Right lobe of liver (tissue), 6 donors: ENCODE results near the gene IDUA. TPM values are rescaled to one million over a fixed set of nuclear protein-coding genes. Genes with fewer than 3 reads are reported as not detected.

Experiments used
- ATAC-seq, 4 donors: fragments of 200-7000 bp; cut with Tn5 transposase; one replicate each; pipeline ENCODE4 v1.9.1; 2020; ENCODE audit warnings: mild to moderate bottlenecking in 4 of 4, moderate library complexity in 4 of 4
- DNase-seq, 3 donors: peaks; one replicate each; pipeline ENCODE4 v3.0.0-alpha.2; 2020
- H3K27ac ChIP-seq, 3 donors: fragments of 200-600 bp; one replicate each; pipeline ENCODE4 v1.8.0; 2022
- H3K27me3 ChIP-seq, 2 donors: fragments of 200-600 bp; one replicate each; pipeline ENCODE4 v1.8.0; 2022
- H3K36me3 ChIP-seq, 4 donors: fragments of 200-600 bp; sonication (generic) in 1 of 4; one replicate each; pipeline versions ENCODE4 v1.5.1 to v1.8.0; 2017 to 2022; ENCODE audit warnings: control low read depth in 1 of 4
- H3K4me1 ChIP-seq, 4 donors: fragments of 200-600 bp; sonication (generic) in 1 of 4; one replicate each; pipeline versions ENCODE4 v1.5.1 to v1.8.0; 2017 to 2022; ENCODE audit warnings: control low read depth in 1 of 4
- H3K4me3 ChIP-seq, 3 donors: fragments of 200-600 bp; one replicate each; pipeline ENCODE4 v1.8.0; 2022
- H3K9me3 ChIP-seq, 4 donors: fragments of 200-600 bp; sonication (generic) in 1 of 4; one replicate each; pipeline versions ENCODE4 v1.5.1 to v1.8.0; 2017 to 2022; ENCODE audit warnings: control low read depth in 1 of 4
- CTCF ChIP-seq, 4 donors: fragments of 200-600 bp in 3 of 4; fragments of 450-650 bp in 1 of 4; IDR thresholded peaks; one replicate each; pipeline versions ENCODE4 v1.5.1 to v1.8.0; 2016 to 2022; ENCODE audit warnings: antibody characterized with exemption in 4 of 4, mild to moderate bottlenecking in 2 of 4
- POLR2A ChIP-seq: fragments of 450-650 bp; IDR thresholded peaks from one replicate; pipeline ENCODE4 v1.6.1; 2017; ENCODE audit warnings: antibody characterized with exemption, mild to moderate bottlenecking
- WGBS: methylation state at CpG from one replicate; pipeline ENCODE4 v1.1.6; 2018; ENCODE audit warnings: low coverage, low lambda C conversion rate; ENCODE audit not compliant: insufficient coverage; ENCODE audit errors: missing lambda C conversion rate; 5-methylcytosine and 5-hydroxymethylcytosine counted together
- intact Hi-C, 2 donors: fragments of 100-400 bp; cut with DNase I; formaldehyde crosslinking; loops; one replicate each; pipeline versions ENCODE4 v1.11.2 to v1.14.1; 2022
- total RNA-seq, 6 experiments: library from RNA; depleted of rRNA in 2 of 6; stranded (reverse); fragments of >200 nt in 2 of 6; fragmentation: NEBNext Ultra II Directional in 3 of 6; extraction: Animal tissue kit (Norgen Biotek cat#: 25700) in 3 of 6; gene quantifications; one replicate each; pipeline versions ENCODE4 v1.1.0 to v1.2.4, GENCODE V29; 2016 to 2023
- donor health status: DM: no; HTN: yes; CAD: no.
- donor health status: DM: no; HTN: no; CAD: no.
- donor health status: DM: no; HTN: no; CAD: no.
- donor health status: DM: no; HTN: yes; CAD: no.
- donor health status: DM: no; HTN: yes; CAD: no.

IDUA gene
- total RNA-seq, 6 experiments from 2014 or later = 4.7 to 15.1 (median 11.0) TPM

- 24% methylated on average over 5 of the region's 36 CpGs for WGBS
- Histone ChIP-seq H3K27me3 (no peaks in the 10 kb centered on the region), H3K4me3 (no peak overlapping the region), H3K36me3 (no peaks in the 10 kb centered on the region), H3K27ac (no peak overlapping the region), H3K4me1 (no peaks in the 10 kb centered on the region), H3K9me3 (no peaks in the 10 kb centered on the region)
- no peak for TF ChIP-seq POLR2A
- TF ChIP-seq CTCF (IDR thresholded peaks at IDR 0.05) = no peak
- no peak for ATAC-seq
- intact Hi-C loops = no loop called here
- DNase-seq = no peak
Observed at GRCh38 chr4:1041147-1041935, 54.5 kb downstream of the IDUA start.

- intact Hi-C loops = no loop called here
Observed at GRCh38 chr4:1041936-1042330, 55.1 kb downstream of the IDUA start.

GRCh38 chr4:1042352-1043055, 55.7 kb downstream of the IDUA start:
- no peak for TF ChIP-seq POLR2A
- no peak for TF ChIP-seq CTCF (IDR thresholded peaks at IDR 0.05)
- Histone ChIP-seq H3K4me3 (no peak overlapping the region), H3K27me3 (no peaks in the 10 kb centered on the region), H3K36me3 (no peaks in the 10 kb centered on the region), H3K9me3 (no peaks in the 10 kb centered on the region), H3K27ac (no peak overlapping the region), H3K4me1 (peaks cover 0 to 7% (median 4%) of the 10 kb centered on the region in 4 donors)
- DNase-seq (peak in 1 of 3 donors; percentile 46), ATAC-seq (no peak)
- WGBS = 87% methylated on average over 17 of the region's 17 CpGs
- intact Hi-C loops = no loop called here

More at GRCh38 chr4:1041936-1042330, 55.1 kb downstream of the IDUA start:
- H3K27me3 ChIP-seq = no peaks in the 10 kb centered on the region
- no peak for TF ChIP-seq POLR2A
- TF ChIP-seq CTCF (IDR thresholded peaks at IDR 0.05) = no peak
- no peak overlapping the region for H3K27ac ChIP-seq
- DNase-seq (peak in 1 of 3 donors; percentile 29), ATAC-seq (no peak)
- H3K4me1 ChIP-seq = peaks cover 0 to 2% (median under 1%) of the 10 kb centered on the region in 4 donors
- H3K36me3 ChIP-seq = no peaks in the 10 kb centered on the region
- H3K4me3 ChIP-seq = no peak overlapping the region
- H3K9me3 ChIP-seq = no peaks in the 10 kb centered on the region
- 63% methylated on average over 2 of the region's 8 CpGs for WGBS

GRCh38 chr4:1043162-1043561, 56.3 kb downstream of the IDUA start:
- ATAC-seq (no peak), DNase-seq (no peak)
- Histone ChIP-seq H3K36me3 (no peaks in the 10 kb centered on the region), H3K4me1 (peaks cover 0 to 12% (median 4%) of the 10 kb centered on the region in 4 donors), H3K4me3 (no peak overlapping the region), H3K9me3 (no peaks in the 10 kb centered on the region), H3K27me3 (no peaks in the 10 kb centered on the region), H3K27ac (no peak overlapping the region)
- intact Hi-C loops = no loop called here
- WGBS = 83% methylated on average over 6 of the region's 7 CpGs
- TF ChIP-seq POLR2A (no peak), CTCF (IDR thresholded peaks at IDR 0.05) (no peak)
